ENCODE results near the gene SLC22A4. TPM values are rescaled to one million over a fixed set of nuclear protein-coding genes. Genes with fewer than 3 reads are reported as not detected.

SLC22A4 gene
- polyA plus RNA-seq, 1 donor from 2014 or later: 2.0 TPM

DNA sequence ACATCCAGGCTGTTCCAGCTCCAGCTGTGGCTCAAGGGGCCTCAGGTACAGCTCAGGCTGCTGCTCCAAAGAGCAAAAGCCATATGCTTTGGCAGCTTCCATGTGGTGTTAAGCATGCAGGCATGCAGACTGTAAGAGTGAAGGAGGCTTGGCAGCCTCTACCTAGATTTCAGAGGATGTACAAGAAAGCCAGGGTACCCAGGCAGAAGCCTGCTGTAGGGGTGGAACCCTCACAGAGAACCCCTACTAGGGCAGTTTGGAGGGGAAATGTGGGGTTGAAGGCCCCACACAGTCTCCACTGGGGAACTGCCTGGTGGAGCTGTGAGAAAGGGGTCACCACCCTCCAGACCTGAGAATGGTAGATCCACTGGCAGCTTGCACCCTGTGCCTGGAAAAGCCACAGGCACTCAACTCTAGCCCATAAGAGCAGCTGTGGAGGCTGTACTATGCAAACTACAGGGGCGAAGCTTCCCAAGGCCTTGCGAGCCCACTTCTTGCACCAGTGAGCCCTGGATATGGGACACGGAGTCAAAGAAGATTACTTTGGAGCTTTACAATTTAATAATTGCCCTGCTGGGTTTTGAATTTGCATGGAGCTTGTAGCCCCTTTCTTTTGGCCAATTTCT is 61.1 kb downstream of the SLC22A4 start:
- Histone ChIP-seq H3K4me2 (ENCODE audit: low read length) (no peak overlapping the region), H3K27ac (ENCODE audit: low read length) (no peak overlapping the region), H3K79me2 (replicated peaks; ENCODE audit: insufficient read depth, low read length) (no peaks in the 10 kb centered on the region), H3K4me3 (ENCODE audit: low read length) (no peak overlapping the region), H4K20me1 (ENCODE audit: insufficient read depth) (no peaks in the 10 kb centered on the region), H3K27me3 (ENCODE audit: insufficient read depth, low read depth, low read length) (no peaks in the 10 kb centered on the region), H3K9me3 (ENCODE audit: low read length) (no peaks in the 10 kb centered on the region), H3K9me2 (ENCODE audit: insufficient read depth, low read length) (no peaks in the 10 kb centered on the region), H3K9ac (ENCODE audit: low read length) (no peak overlapping the region), H3F3A (ENCODE audit: insufficient read depth, low read length, poor library complexity, severe bottlenecking) (no peaks in the 10 kb centered on the region), H3K36me3 (ENCODE audit: insufficient read depth, low read length) (no peaks in the 10 kb centered on the region), H2AFZ (ENCODE audit: low read depth, low read length) (no peak overlapping the region)
- TF ChIP-seq, protein P1, sequence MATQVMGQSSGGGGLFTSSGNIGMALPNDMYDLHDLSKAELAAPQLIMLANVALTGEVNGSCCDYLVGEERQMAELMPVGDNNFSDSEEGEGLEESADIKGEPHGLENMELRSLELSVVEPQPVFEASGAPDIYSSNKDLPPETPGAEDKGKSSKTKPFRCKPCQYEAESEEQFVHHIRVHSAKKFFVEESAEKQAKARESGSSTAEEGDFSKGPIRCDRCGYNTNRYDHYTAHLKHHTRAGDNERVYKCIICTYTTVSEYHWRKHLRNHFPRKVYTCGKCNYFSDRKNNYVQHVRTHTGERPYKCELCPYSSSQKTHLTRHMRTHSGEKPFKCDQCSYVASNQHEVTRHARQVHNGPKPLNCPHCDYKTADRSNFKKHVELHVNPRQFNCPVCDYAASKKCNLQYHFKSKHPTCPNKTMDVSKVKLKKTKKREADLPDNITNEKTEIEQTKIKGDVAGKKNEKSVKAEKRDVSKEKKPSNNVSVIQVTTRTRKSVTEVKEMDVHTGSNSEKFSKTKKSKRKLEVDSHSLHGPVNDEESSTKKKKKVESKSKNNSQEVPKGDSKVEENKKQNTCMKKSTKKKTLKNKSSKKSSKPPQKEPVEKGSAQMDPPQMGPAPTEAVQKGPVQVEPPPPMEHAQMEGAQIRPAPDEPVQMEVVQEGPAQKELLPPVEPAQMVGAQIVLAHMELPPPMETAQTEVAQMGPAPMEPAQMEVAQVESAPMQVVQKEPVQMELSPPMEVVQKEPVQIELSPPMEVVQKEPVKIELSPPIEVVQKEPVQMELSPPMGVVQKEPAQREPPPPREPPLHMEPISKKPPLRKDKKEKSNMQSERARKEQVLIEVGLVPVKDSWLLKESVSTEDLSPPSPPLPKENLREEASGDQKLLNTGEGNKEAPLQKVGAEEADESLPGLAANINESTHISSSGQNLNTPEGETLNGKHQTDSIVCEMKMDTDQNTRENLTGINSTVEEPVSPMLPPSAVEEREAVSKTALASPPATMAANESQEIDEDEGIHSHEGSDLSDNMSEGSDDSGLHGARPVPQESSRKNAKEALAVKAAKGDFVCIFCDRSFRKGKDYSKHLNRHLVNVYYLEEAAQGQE (IDR thresholded peaks at IDR 0.05; ENCODE audit: borderline replicate concordance): no peak
- TF ChIP-seq EP300 (conservative IDR thresholded peaks at IDR 0.05; ENCODE audit: poor library complexity, severe bottlenecking): no peak
- no peak for TF ChIP-seq POLR2AphosphoS5 (IDR thresholded peaks at IDR 0.05)
- no peak for TF ChIP-seq MXI1 (conservative IDR thresholded peaks at IDR 0.05; ENCODE audit: poor library complexity, severe bottlenecking)
- TF ChIP-seq CTCF (IDR thresholded peaks at IDR 0.05; ENCODE audit: poor library complexity, severe bottlenecking): no peak
- TF ChIP-seq RAD21 (conservative IDR thresholded peaks at IDR 0.05): no peak
- TF ChIP-seq EZH2 (IDR thresholded peaks at IDR 0.05; ENCODE audit: borderline replicate concordance, insufficient read depth, low read length, poor library complexity, severe bottlenecking): no peak
- no peak for TF ChIP-seq SMC3 (conservative IDR thresholded peaks at IDR 0.05; ENCODE audit: poor library complexity)
- no peak for TF ChIP-seq TAF1 (IDR thresholded peaks at IDR 0.05; ENCODE audit: low read depth)

DNA sequence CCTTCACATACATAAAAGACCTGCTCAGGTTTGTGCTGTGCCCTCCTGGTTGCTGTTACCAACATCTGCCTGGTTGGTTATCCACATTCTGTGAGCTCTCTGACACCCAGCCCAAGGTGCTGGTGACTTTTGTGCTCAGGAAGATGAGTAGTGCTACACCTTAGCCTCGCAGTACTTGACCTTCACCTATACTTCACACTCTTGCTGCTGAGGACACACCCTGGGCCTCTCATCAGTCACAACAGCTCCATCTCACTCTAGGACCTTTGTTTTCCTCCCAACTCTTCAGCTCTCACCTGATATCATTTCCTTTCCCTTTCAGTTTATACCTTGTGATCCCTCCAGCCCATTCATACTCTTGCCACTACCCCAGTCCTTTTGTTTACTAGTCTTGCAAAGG is 64.6 kb downstream of the SLC22A4 start:
- no peaks in the 10 kb centered on the region for H3K27me3 ChIP-seq (ENCODE audit: insufficient read depth, low read depth, low read length)
- H3K79me2 ChIP-seq (replicated peaks; ENCODE audit: insufficient read depth, low read length): no peaks in the 10 kb centered on the region
- TF ChIP-seq TAF1 (IDR thresholded peaks at IDR 0.05; ENCODE audit: low read depth) (no peak), CTCF (IDR thresholded peaks at IDR 0.05; ENCODE audit: poor library complexity, severe bottlenecking) (no peak), SMC3 (conservative IDR thresholded peaks at IDR 0.05; ENCODE audit: poor library complexity) (no peak), MXI1 (conservative IDR thresholded peaks at IDR 0.05; ENCODE audit: poor library complexity, severe bottlenecking) (no peak), POLR2AphosphoS5 (IDR thresholded peaks at IDR 0.05) (no peak), EP300 (conservative IDR thresholded peaks at IDR 0.05; ENCODE audit: poor library complexity, severe bottlenecking) (no peak), RAD21 (conservative IDR thresholded peaks at IDR 0.05) (no peak), EZH2 (IDR thresholded peaks at IDR 0.05; ENCODE audit: borderline replicate concordance, insufficient read depth, low read length, poor library complexity, severe bottlenecking) (no peak)
- TF ChIP-seq, protein P1 (IDR thresholded peaks at IDR 0.05; ENCODE audit: borderline replicate concordance): no peak
- H3K9me2 ChIP-seq (ENCODE audit: insufficient read depth, low read length): no peaks in the 10 kb centered on the region
- no peaks in the 10 kb centered on the region for H3K9me3 ChIP-seq (ENCODE audit: low read length)
- no peaks in the 10 kb centered on the region for H3K36me3 ChIP-seq (ENCODE audit: insufficient read depth, low read length)
- no peaks in the 10 kb centered on the region for H3F3A ChIP-seq (ENCODE audit: insufficient read depth, low read length, poor library complexity, severe bottlenecking)
- no peak overlapping the region for H3K9ac ChIP-seq (ENCODE audit: low read length)
- no peaks in the 10 kb centered on the region for H4K20me1 ChIP-seq (ENCODE audit: insufficient read depth)
- no peak overlapping the region for H3K4me3 ChIP-seq (ENCODE audit: low read length)
- no peak overlapping the region for H3K4me2 ChIP-seq (ENCODE audit: low read length)
- no peak overlapping the region for H2AFZ ChIP-seq (ENCODE audit: low read depth, low read length)
- no peak overlapping the region for H3K27ac ChIP-seq (ENCODE audit: low read length)
